WTC11 (cell line): Measurements from ENCODE around the gene SULF2. TPM values are rescaled to one million over a fixed set of nuclear protein-coding genes. Genes with fewer than 3 reads are reported as not detected.

Source experiments
- ATAC-seq: fragments of 200-7000 bp; cut with Tn5 transposase; 2 replicates; pipeline ENCODE4 v1.10.0; 2021; ENCODE audit warnings: mild to moderate bottlenecking, moderate library complexity
- CTCF ChIA-PET: fragments of 300-600 bp; sonication (Branson Sonifier 250); formaldehyde crosslinking; loops from one replicate; lab custom pipeline; 2021; ENCODE audit warnings: antibody characterized with exemption; lab: Charles Lee
- POLR2A ChIA-PET: fragments of 350-600 bp; sonication (Branson Sonifier 250); formaldehyde crosslinking; loops from one replicate; lab custom pipeline; 2021; ENCODE audit warnings: antibody characterized with exemption; lab: Charles Lee
- DNase-seq: peaks from one replicate; pipeline ENCODE4 v3.0.0; 2021; ENCODE audit warnings: low spot score
- H3K27ac Mint-ChIP-seq: 2 replicates; pipeline ENCODE4 v1.8.0; 2021; ENCODE audit warnings: mixed read lengths
- H3K27me3 Mint-ChIP-seq: 2 replicates; pipeline ENCODE4 v1.8.0; 2021; ENCODE audit warnings: low read depth, mild to moderate bottlenecking, moderate library complexity, mixed read lengths
- H3K36me3 Mint-ChIP-seq: 2 replicates; pipeline ENCODE4 v1.8.0; 2021; ENCODE audit warnings: mixed read lengths
- H3K4me1 Mint-ChIP-seq: 2 replicates; pipeline ENCODE4 v1.8.0; 2022; ENCODE audit warnings: mixed read lengths
- H3K4me3 Mint-ChIP-seq: 2 replicates; pipeline ENCODE4 v1.8.0; 2021; ENCODE audit warnings: mild to moderate bottlenecking, moderate library complexity, mixed read lengths
- H3K9me3 Mint-ChIP-seq: 2 replicates; pipeline ENCODE4 v1.8.0; 2021; ENCODE audit warnings: mixed read lengths
- AR ChIP-seq: fragments of 250-450 bp; sonication (Bioruptor Pico); IDR thresholded peaks from 2 replicates; pipeline ENCODE4 v1.9.0; 2021; ENCODE audit warnings: mild to moderate bottlenecking
- ATF3 ChIP-seq: sonication (generic); formaldehyde crosslinking; conservative IDR thresholded peaks from 2 replicates; pipeline ENCODE4 v1.8.1; 2022; ENCODE audit warnings: mild to moderate bottlenecking, missing genetic modification reagents
- CDX4 ChIP-seq: fragments of 250-450 bp; sonication (Bioruptor Pico); IDR thresholded peaks from 2 replicates; pipeline ENCODE4 v1.9.0; 2021; ENCODE audit warnings: moderate library complexity, mild to moderate bottlenecking, inconsistent platforms, borderline replicate concordance
- CREM ChIP-seq: sonication (generic); formaldehyde crosslinking; IDR thresholded peaks from 2 replicates; pipeline ENCODE4 v1.8.1; 2022; ENCODE audit warnings: mild to moderate bottlenecking, missing genetic modification reagents, moderate library complexity
- E2F1 ChIP-seq: sonication (generic); formaldehyde crosslinking; IDR thresholded peaks from 2 replicates; pipeline ENCODE4 v1.8.0; 2022; ENCODE audit warnings: mild to moderate bottlenecking, missing genetic modification reagents
- ETV6 ChIP-seq: sonication (generic); formaldehyde crosslinking; IDR thresholded peaks from 2 replicates; pipeline ENCODE4 v1.8.1; 2022; ENCODE audit warnings: mild to moderate bottlenecking, missing genetic modification reagents
- FOXP1 ChIP-seq: sonication (generic); formaldehyde crosslinking; IDR thresholded peaks from 2 replicates; pipeline ENCODE4 v1.8.0; 2022; ENCODE audit warnings: missing genetic modification reagents, mild to moderate bottlenecking, moderate library complexity, borderline replicate concordance
- HMGA2 ChIP-seq: fragments of 250-450 bp; sonication (Bioruptor Pico); IDR thresholded peaks from 2 replicates; pipeline ENCODE4 v1.4.0; 2021; ENCODE audit warnings: mild to moderate bottlenecking, moderate library complexity
- MXD4 ChIP-seq: fragments of 250-450 bp; sonication (Bioruptor Pico); IDR thresholded peaks from 2 replicates; pipeline ENCODE4 v1.8.0; 2021; ENCODE audit warnings: mild to moderate bottlenecking, moderate library complexity, borderline replicate concordance
- NFE2L1 ChIP-seq: sonication (generic); formaldehyde crosslinking; IDR thresholded peaks from 2 replicates; pipeline ENCODE4 v1.8.1; 2023; ENCODE audit warnings: missing genetic modification reagents
- PRDM15 ChIP-seq: sonication (generic); formaldehyde crosslinking; IDR thresholded peaks from 2 replicates; pipeline ENCODE4 v1.8.0; 2022; ENCODE audit warnings: missing genetic modification reagents
- RELA ChIP-seq: sonication (generic); formaldehyde crosslinking; IDR thresholded peaks from 2 replicates; pipeline ENCODE4 v1.8.1; 2022; ENCODE audit warnings: missing genetic modification reagents, mild to moderate bottlenecking, borderline replicate concordance
- TCF7 ChIP-seq: sonication (generic); formaldehyde crosslinking; IDR thresholded peaks from 2 replicates; pipeline ENCODE4 v1.8.0; 2022; ENCODE audit warnings: mild to moderate bottlenecking, low read depth, missing genetic modification reagents, moderate library complexity
- ZNF423 ChIP-seq: fragments of 250-450 bp; sonication (Bioruptor Pico); IDR thresholded peaks from 2 replicates; pipeline ENCODE4 v2.1.2; 2022; ENCODE audit warnings: mild to moderate bottlenecking, moderate library complexity
- total RNA-seq: library from RNA; stranded (reverse); gene quantifications from 3 replicates; pipeline ENCODE4 v1.2.3, GENCODE V29; 2021
- TF ChIP-seq, protein P1 (sequence below): sonication (generic); formaldehyde crosslinking; IDR thresholded peaks from 2 replicates; pipeline ENCODE4 v1.8.0; 2022; ENCODE audit warnings: mild to moderate bottlenecking, missing genetic modification reagents

SULF2 gene
- total RNA-seq, 1 experiment from 2014 or later, result 36.0 TPM

DNA sequence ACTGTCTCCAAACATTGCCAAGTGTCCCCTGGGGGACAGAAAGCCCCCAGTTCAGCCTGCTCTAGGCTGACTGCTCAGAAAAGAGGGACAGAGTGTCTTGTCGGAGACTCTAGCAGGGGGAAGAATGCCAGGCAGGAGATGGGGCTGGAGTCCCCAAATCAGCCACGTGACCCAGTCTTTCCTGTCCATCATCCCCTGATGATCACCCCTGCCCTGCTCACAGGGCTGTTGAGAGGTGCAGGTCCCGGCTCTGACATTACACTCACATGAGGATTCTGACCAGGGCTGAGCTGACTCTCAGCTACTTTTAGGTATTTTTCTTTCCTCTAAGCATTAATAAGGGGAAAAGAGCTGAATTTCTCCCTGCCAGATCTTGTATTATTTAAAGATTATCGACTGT, 115.8 kb downstream of the SULF2 start:
- no peak for ATAC-seq
- POLR2A ChIA-PET, result no interaction called here
- H3K4me3 Mint-ChIP-seq, result no peak overlapping the region

DNA sequence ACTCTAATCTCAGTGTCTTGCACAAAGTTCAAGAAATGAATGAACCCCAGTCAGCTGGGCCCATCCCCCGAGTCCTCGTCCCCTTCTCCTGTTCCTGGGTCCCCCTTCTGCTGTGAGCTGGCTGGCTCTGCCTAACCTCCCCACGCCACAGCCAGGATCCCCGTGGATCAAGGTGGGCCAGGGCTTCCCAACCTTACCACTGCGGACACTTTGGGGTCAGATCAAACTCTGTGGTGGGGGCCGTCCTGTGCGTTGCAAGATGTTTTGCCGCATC, 116.2 kb downstream of the SULF2 start:
- CTCF ChIA-PET, result interaction anchor here (1.0 kb wide), 1 partner anchor 473 kb away, joined by 4 read pairs; no protein-coding TSS in a partner anchor
- Mint-ChIP-seq H3K36me3 (no peaks in the 10 kb centered on the region), H3K9me3 (no peaks in the 10 kb centered on the region), H3K4me1 (peaks cover 24% of the 10 kb centered on the region), H3K4me3 (no peak overlapping the region), H3K27me3 (no peaks in the 10 kb centered on the region), H3K27ac (no peak overlapping the region)
- POLR2A ChIA-PET, result no interaction called here
- no peak for ATAC-seq
- TF ChIP-seq E2F1 (CRISPR knock-in tag) (no peak), ETV6 (CRISPR knock-in tag) (no peak), CREM (CRISPR knock-in tag) (no peak), CDX4 (no peak), ZNF423 (CRISPR knock-in tag) (no peak), NFE2L1 (no peak)
- TF ChIP-seq, protein P1, sequence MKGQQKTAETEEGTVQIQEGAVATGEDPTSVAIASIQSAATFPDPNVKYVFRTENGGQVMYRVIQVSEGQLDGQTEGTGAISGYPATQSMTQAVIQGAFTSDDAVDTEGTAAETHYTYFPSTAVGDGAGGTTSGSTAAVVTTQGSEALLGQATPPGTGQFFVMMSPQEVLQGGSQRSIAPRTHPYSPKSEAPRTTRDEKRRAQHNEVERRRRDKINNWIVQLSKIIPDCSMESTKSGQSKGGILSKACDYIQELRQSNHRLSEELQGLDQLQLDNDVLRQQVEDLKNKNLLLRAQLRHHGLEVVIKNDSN, result no peak
- DNase-seq, result no peak

More for the DNA sequence above, 115.8 kb downstream of the SULF2 start:
- CTCF ChIA-PET, result interaction anchor here (0.8 kb wide), 1 partner anchor 951 kb away, joined by 3 read pairs; no protein-coding TSS in a partner anchor
- Mint-ChIP-seq H3K27ac (no peak overlapping the region), H3K4me1 (peaks cover 20% of the 10 kb centered on the region), H3K9me3 (no peaks in the 10 kb centered on the region), H3K36me3 (no peaks in the 10 kb centered on the region), H3K27me3 (no peaks in the 10 kb centered on the region)
- TF ChIP-seq TCF7 (CRISPR knock-in tag) (no peak), RELA (CRISPR knock-in tag) (no peak), HMGA2 (no peak), AR (no peak), FOXP1 (CRISPR knock-in tag) (no peak), PRDM15 (no peak), ATF3 (CRISPR knock-in tag) (no peak), MXD4 (CRISPR knock-in tag) (no peak), NFE2L1 (no peak)
- DNase-seq, result no peak
